ENCODE data around the gene SPEN. TPM values are rescaled to one million over a fixed set of nuclear protein-coding genes. Genes with fewer than 3 reads are reported as not detected.
"Not testable (repeated sequence)": the region's sequence is repeated elsewhere in the genome, so short reads cannot be mapped to it uniquely, and the experiment has no call there.

SPEN gene
- 22.0 and 28.1 TPM in 2 replicates for total RNA-seq

GRCh38 chr1:15847100-15847892 lies at the start of gene SPEN:
SPEN (plus strand) TSS chr1:15847707; CDS start chr1:15848068, 361 bp downstream.
- peak; percentile 98 for DNase-seq

- DNase-seq = peak; percentile 87
These were observed 48.3 kb upstream of the SPEN start for GRCh38 chr1:15799004-15799867.

- peak; percentile 42 for DNase-seq
These were observed 47.3 kb upstream of the SPEN start for GRCh38 chr1:15799928-15800835.

- DNase-seq = no peak
These were observed 45.1 kb upstream of the SPEN start for GRCh38 chr1:15802234-15802965.

GRCh38 chr1:15803380-15803779 lies 44.1 kb upstream of the SPEN start:
- DNase-seq = peak; percentile 70

- DNase-seq = no peak
These were observed 43.4 kb upstream of the SPEN start for GRCh38 chr1:15804060-15804459.

GRCh38 chr1:15807121-15807520 lies 40.4 kb upstream of the SPEN start:
- DNase-seq = no peak

- not testable (repeated sequence) for DNase-seq
These were observed 40.0 kb upstream of the SPEN start, which contains the start of gene UQCRHL for GRCh38 chr1:15807549-15807948. UQCRHL (minus strand) TSS chr1:15807649; CDS start chr1:15807649, 0 bp downstream.

- no peak for DNase-seq
These were observed 38.6 kb upstream of the SPEN start for GRCh38 chr1:15808955-15809354.

GRCh38 chr1:15810073-15810472 lies 37.4 kb upstream of the SPEN start:
- no peak for DNase-seq

- no peak for DNase-seq
These were observed 30.8 kb upstream of the SPEN start for GRCh38 chr1:15816674-15817073.

- no peak for DNase-seq
These were observed 27.0 kb upstream of the SPEN start for GRCh38 chr1:15820478-15820877.

GRCh38 chr1:15825800-15826199 lies 21.7 kb upstream of the SPEN start:
- no peak for DNase-seq

- no peak for DNase-seq
These were observed 20.5 kb upstream of the SPEN start for GRCh38 chr1:15826810-15827507.

GRCh38 chr1:15827567-15827966 lies 19.9 kb upstream of the SPEN start:
- not testable (repeated sequence) for DNase-seq

- DNase-seq = not testable (repeated sequence)
These were observed 18.6 kb upstream of the SPEN start for GRCh38 chr1:15828931-15829330.

GRCh38 chr1:15830258-15830657 lies 17.2 kb upstream of the SPEN start:
- DNase-seq = no peak

- DNase-seq = peak; percentile 25
These were observed 14.3 kb upstream of the SPEN start for GRCh38 chr1:15833069-15833679.

- DNase-seq = no peak
These were observed 13.6 kb upstream of the SPEN start for GRCh38 chr1:15833842-15834405.
